Suppressor macrophage treated with lipopolysaccharide for 4 hours (primary cell): Measurements from ENCODE around the gene FANCM.
"Not testable (repeated sequence)": the region's sequence is repeated elsewhere in the genome, so short reads cannot be mapped to it uniquely, and the experiment has no call there.

Source experiments
- DNase-seq: peaks from one replicate; pipeline ENCODE4 v3.0.0-alpha.2; 2020

FANCM gene

GRCh38 chr14:45145214-45145613, 9.5 kb downstream of the FANCM start:
- no peak for DNase-seq

GRCh38 chr14:45149602-45150001, 13.9 kb downstream of the FANCM start:
- no peak for DNase-seq

- DNase-seq = no peak
Measured at GRCh38 chr14:45150386-45150890, 14.7 kb downstream of the FANCM start.

- no peak for DNase-seq
Measured at GRCh38 chr14:45156067-45156466, 20.3 kb downstream of the FANCM start.

GRCh38 chr14:45169906-45170305, 34.2 kb downstream of the FANCM start:
- DNase-seq = no peak

GRCh38 chr14:45177076-45177475, 41.3 kb downstream of the FANCM start:
- DNase-seq = peak; percentile 70

- DNase-seq = no peak
Measured at GRCh38 chr14:45181329-45181728, 45.6 kb downstream of the FANCM start.

- DNase-seq = no peak
Measured at GRCh38 chr14:45181806-45182205, 46.1 kb downstream of the FANCM start.

- peak; percentile 3 for DNase-seq
Measured at GRCh38 chr14:45185100-45185814, 49.5 kb downstream of the FANCM start.

- DNase-seq = peak; percentile 4
Measured at GRCh38 chr14:45194964-45195363, 59.2 kb downstream of the FANCM start.

- no peak for DNase-seq
Measured at GRCh38 chr14:45198551-45198950, 62.8 kb downstream of the FANCM start.

- DNase-seq = no peak
Measured at GRCh38 chr14:45199230-45199629, 63.5 kb downstream of the FANCM start.

GRCh38 chr14:45201905-45202304, 66.2 kb downstream of the FANCM start:
- DNase-seq = no peak

GRCh38 chr14:45204241-45204640, 68.5 kb downstream of the FANCM start:
- DNase-seq = no peak

GRCh38 chr14:45210159-45210558, 74.4 kb downstream of the FANCM start:
- no peak for DNase-seq

- no peak for DNase-seq
Measured at GRCh38 chr14:45211295-45211694, 75.6 kb downstream of the FANCM start.

GRCh38 chr14:45212231-45212630, 76.5 kb downstream of the FANCM start:
- no peak for DNase-seq

- not testable (repeated sequence) for DNase-seq
Measured at GRCh38 chr14:45213716-45214115, 78.0 kb downstream of the FANCM start.

- DNase-seq = not testable (repeated sequence)
Measured at GRCh38 chr14:45214341-45214740, 78.6 kb downstream of the FANCM start.

- DNase-seq = peak; percentile 6
Measured at GRCh38 chr14:45222485-45223262, 86.9 kb downstream of the FANCM start.

- DNase-seq = no peak
Measured at GRCh38 chr14:45227566-45227965, 91.8 kb downstream of the FANCM start.

GRCh38 chr14:45238988-45239387, 103.3 kb downstream of the FANCM start:
- no peak for DNase-seq

- peak; percentile 8 for DNase-seq
Measured at GRCh38 chr14:45242706-45243105, 107.0 kb downstream of the FANCM start.

GRCh38 chr14:45246151-45246550, 110.4 kb downstream of the FANCM start:
- no peak for DNase-seq
